ENCODE data around the gene OR6J1. TPM values are rescaled to one million over a fixed set of nuclear protein-coding genes. Genes with fewer than 3 reads are reported as not detected.

Gene OR6J1
- total RNA-seq, 1 donor from 2014 or later, result not detected

DNA sequence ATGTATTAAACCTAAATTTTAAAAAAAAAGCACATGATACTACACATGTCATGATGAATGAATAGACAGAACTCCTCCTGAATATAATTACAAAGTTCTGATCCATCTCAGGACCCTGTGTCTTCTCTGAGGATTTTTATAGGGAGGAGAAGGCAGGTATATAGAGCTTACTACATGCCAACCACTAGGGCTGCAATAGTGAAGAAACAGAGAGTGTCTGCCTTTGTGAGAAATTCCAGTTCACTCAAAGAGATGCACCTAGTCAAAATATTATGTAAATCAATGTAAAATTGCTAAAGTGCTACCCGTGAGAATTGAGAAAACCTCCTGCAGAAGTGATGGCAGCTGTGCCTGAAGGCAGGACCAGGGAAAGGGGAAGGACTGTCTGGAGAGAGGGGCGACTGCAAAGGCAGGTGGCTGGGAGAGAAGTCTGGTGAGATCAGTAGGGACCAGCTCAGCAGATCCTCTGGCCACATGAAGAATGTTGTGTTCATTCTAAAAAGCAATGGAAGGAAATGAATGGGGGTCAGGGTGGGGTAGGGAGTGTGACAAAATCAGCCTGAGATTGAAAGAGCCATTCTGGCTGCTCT lies 31.0 kb downstream of the OR6J1 start:
- Mint-ChIP-seq H3K36me3 (peaks cover 37% of the 10 kb centered on the region), H3K4me1 (peaks cover 15% of the 10 kb centered on the region), H3K27me3 (ENCODE audit: low read depth) (no peaks in the 10 kb centered on the region), H3K4me3 (peak overlapping the region; percentile 25), H3K27ac (peak overlapping the region; percentile 99), H3K9me3 (no peaks in the 10 kb centered on the region)
- no peak for DNase-seq (ENCODE audit: low spot score in 2 of 2, unreplicated experiment in 2 of 2)
- no peak for TF ChIP-seq CTCF (IDR thresholded peaks at IDR 0.05; ENCODE audit: unreplicated experiment)

DNA sequence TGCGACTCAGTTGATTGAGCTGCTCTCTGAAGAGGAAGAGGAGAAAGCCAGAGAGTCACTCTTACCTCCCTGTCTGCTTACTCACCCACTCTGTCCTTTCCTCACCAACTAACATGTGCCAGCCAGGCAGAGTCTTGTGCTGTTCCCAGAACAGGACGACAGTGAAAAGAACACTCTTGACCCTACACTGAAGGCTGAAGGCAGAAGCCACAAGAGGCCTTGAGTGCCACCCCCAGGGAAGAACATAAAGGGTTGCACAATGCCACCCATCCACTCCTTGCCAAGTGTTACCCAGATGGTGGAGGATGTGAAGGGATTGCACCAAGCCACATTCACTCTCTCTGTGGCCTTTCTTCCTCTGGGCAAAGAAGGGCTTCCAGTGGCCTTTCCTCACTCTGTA lies 33.2 kb downstream of the OR6J1 start:
- H3K4me1 Mint-ChIP-seq, result peaks cover 15% of the 10 kb centered on the region
- DNase-seq (ENCODE audit: low spot score in 2 of 2, unreplicated experiment in 2 of 2), result no peak
- no peak overlapping the region for H3K4me3 Mint-ChIP-seq
- H3K27ac Mint-ChIP-seq, result peak overlapping the region; percentile 47
- no peak for TF ChIP-seq CTCF (IDR thresholded peaks at IDR 0.05; ENCODE audit: unreplicated experiment)
- no peaks in the 10 kb centered on the region for H3K9me3 Mint-ChIP-seq
- H3K27me3 Mint-ChIP-seq (ENCODE audit: low read depth), result no peaks in the 10 kb centered on the region
- H3K36me3 Mint-ChIP-seq, result peaks cover 41% of the 10 kb centered on the region

DNA sequence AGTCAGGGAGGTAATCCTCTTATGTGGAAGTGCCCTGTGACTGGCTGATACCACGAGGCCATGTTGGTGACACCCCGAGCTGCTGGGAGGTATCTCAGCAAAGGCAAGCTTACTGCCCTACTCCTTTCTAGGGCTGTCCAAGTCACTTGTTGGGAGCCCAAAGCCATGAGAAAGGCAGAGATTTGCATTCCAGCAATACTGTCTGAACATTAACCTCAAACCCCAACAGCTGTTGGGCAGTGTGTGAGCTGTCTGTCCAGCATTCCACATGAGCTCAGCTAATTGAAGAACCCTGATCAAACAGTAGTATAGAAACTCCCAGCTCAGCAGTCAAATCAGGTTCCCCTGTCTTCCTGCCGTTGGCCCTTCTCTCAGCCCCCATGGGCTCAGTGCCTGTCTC lies 36.9 kb downstream of the OR6J1 start:
- peaks cover 55% of the 10 kb centered on the region for H3K36me3 Mint-ChIP-seq
- H3K4me1 Mint-ChIP-seq, result no peaks in the 10 kb centered on the region
- H3K4me3 Mint-ChIP-seq, result no peak overlapping the region
- DNase-seq (ENCODE audit: low spot score in 2 of 2, unreplicated experiment in 2 of 2), result no peak
- TF ChIP-seq CTCF (IDR thresholded peaks at IDR 0.05; ENCODE audit: unreplicated experiment), result no peak
- H3K9me3 Mint-ChIP-seq, result no peaks in the 10 kb centered on the region
- H3K27ac Mint-ChIP-seq, result no peak overlapping the region
- H3K27me3 Mint-ChIP-seq (ENCODE audit: low read depth), result no peaks in the 10 kb centered on the region

DNA sequence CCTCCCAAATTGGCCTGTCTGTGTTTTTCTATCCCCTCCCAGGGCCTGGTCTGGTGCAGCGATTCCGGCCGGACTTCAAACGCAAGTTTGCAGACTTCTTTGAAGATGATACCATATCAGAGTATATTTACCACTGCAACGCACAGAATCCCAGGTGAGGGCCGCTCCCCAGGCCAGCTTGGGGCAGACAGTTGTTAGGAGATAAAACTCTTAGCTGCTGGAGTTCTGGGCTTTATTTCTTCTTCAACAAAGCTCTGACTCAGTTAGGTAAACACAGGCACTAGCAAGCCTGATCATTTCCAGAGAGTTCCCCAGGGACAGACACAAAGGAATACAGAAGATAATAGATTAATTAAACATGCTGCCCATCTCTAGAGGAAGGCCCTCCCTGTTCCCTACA lies 37.8 kb downstream of the OR6J1 start:
- Mint-ChIP-seq H3K27me3 (ENCODE audit: low read depth) (no peaks in the 10 kb centered on the region), H3K4me3 (no peak overlapping the region), H3K27ac (no peak overlapping the region), H3K4me1 (no peaks in the 10 kb centered on the region), H3K36me3 (peaks cover 55% of the 10 kb centered on the region), H3K9me3 (no peaks in the 10 kb centered on the region)
- TF ChIP-seq CTCF (IDR thresholded peaks at IDR 0.05; ENCODE audit: unreplicated experiment), result no peak
- no peak for DNase-seq (ENCODE audit: low spot score in 2 of 2, unreplicated experiment in 2 of 2)

DNA sequence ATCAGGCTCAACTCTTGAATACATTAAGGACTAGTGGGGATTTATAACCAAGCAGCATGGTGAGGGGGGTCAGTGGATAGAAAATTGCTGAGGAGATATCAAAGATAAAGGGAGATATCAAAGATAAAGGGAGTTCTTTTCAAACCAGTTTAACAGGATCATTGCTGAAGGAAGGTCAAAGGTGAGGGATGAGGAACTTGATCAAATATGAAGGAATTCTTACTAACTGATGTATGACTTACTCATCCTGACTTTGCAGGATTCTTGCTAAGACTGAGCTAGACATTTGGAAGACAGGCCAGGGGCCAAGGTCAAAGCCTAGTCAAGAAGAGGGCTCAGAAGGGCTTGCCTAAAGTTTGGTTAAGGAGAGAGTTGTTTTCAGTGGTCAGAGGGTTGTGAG lies 41.3 kb downstream of the OR6J1 start:
- Mint-ChIP-seq H3K4me1 (peaks cover 19% of the 10 kb centered on the region), H3K27ac (no peak overlapping the region), H3K27me3 (ENCODE audit: low read depth) (no peaks in the 10 kb centered on the region), H3K36me3 (peaks cover 34% of the 10 kb centered on the region), H3K9me3 (no peaks in the 10 kb centered on the region), H3K4me3 (no peak overlapping the region)
- no peak for TF ChIP-seq CTCF (IDR thresholded peaks at IDR 0.05; ENCODE audit: unreplicated experiment)
- DNase-seq (ENCODE audit: low spot score in 2 of 2, unreplicated experiment in 2 of 2), result no peak

DNA sequence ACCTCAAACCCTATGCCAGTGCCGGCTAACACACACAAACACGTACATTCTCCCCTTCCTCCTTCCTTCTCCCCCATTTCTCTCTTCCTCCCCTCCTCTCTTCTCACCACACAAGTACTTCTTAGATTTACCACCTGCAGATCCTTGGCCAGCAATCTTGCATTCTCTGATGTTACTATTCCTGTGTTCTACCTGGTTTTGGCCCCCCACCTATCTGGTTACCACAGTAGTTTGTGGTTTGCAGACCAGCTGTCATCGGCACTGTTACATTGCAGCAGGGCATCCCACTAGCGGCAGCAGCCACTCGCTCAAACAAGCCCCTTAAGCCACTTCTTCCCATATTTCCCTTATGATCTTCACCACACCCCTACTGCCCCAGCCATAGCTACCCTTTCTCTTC lies 42.2 kb downstream of the OR6J1 start:
- peaks cover 29% of the 10 kb centered on the region for H3K36me3 Mint-ChIP-seq
- no peaks in the 10 kb centered on the region for H3K9me3 Mint-ChIP-seq
- H3K4me1 Mint-ChIP-seq, result peaks cover 21% of the 10 kb centered on the region
- no peak overlapping the region for H3K27ac Mint-ChIP-seq
- H3K4me3 Mint-ChIP-seq, result no peak overlapping the region
- no peak for TF ChIP-seq CTCF (IDR thresholded peaks at IDR 0.05; ENCODE audit: unreplicated experiment)
- H3K27me3 Mint-ChIP-seq (ENCODE audit: low read depth), result no peaks in the 10 kb centered on the region
- DNase-seq (ENCODE audit: low spot score in 2 of 2, unreplicated experiment in 2 of 2), result no peak
